ENCODE data around the gene SCAMP2. TPM values are rescaled to one million over a fixed set of nuclear protein-coding genes. Genes with fewer than 3 reads are reported as not detected.

Gene SCAMP2
- total RNA-seq, 4 donors from 2014 or later: 46.3 to 122 (median 74.3) TPM

DNA sequence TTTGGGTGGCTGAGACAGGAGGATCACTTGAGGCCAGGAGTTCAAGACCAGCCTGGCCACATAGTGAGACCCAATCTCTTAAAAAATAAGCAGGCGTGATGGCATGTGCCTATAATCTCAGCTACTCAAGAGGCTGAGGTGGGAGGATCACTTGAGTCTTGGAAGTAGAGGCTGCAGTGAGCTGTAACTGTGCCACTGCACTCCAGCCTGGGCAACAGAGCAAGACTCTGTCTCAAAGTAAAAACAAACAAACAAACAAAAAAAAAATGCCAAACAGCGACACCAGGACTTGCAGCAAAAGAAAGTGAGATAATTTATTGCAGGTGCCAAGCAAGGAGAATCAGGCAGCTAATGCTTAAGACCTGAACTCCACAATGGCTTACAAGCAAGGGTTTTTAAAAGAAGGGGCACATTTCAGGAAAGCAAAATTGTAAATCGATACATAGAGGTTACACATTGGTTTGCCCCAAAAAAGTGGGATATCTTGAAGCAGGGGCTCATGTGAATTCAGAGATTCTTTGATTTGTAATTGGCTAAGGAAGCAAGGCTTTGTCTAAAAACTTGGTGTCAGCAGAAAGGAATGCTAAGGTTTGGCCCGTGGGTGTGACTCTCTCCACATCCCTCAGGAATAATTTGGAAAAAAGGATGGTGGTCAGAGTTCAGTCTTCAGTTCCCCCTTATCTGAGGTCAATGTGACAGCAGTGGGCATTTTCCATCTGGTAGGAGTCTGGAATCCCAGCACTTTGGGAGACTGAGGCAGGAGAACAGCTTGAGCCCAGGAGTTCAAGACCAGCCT, 11.5 kb upstream of the SCAMP2 start:
- in situ Hi-C loops (cut with MboI; ENCODE audit: low sequenced_read_pairs in 4 of 4): no loop called here
- ATAC-seq (no peak), DNase-seq (no peak)
- H3K27ac ChIP-seq: no peak overlapping the region
- no peaks in the 10 kb centered on the region for H3K36me3 ChIP-seq
- H3K27me3 ChIP-seq: no peaks in the 10 kb centered on the region
- H3K9me3 ChIP-seq: no peaks in the 10 kb centered on the region
- no peak overlapping the region for H3K4me3 ChIP-seq
- peaks cover 8 to 9% of the 10 kb centered on the region in 2 donors for H3K4me1 ChIP-seq
- intact Hi-C loops (cut with DNase I; ENCODE audit: low total_unique reads): no loop called here
- TF ChIP-seq, protein P1, sequence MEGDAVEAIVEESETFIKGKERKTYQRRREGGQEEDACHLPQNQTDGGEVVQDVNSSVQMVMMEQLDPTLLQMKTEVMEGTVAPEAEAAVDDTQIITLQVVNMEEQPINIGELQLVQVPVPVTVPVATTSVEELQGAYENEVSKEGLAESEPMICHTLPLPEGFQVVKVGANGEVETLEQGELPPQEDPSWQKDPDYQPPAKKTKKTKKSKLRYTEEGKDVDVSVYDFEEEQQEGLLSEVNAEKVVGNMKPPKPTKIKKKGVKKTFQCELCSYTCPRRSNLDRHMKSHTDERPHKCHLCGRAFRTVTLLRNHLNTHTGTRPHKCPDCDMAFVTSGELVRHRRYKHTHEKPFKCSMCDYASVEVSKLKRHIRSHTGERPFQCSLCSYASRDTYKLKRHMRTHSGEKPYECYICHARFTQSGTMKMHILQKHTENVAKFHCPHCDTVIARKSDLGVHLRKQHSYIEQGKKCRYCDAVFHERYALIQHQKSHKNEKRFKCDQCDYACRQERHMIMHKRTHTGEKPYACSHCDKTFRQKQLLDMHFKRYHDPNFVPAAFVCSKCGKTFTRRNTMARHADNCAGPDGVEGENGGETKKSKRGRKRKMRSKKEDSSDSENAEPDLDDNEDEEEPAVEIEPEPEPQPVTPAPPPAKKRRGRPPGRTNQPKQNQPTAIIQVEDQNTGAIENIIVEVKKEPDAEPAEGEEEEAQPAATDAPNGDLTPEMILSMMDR (IDR thresholded peaks at IDR 0.05 in 4 of 5, conservative IDR thresholded peaks at IDR 0.05 in 1 of 5): no peak
- TF ChIP-seq POLR2A (IDR thresholded peaks at IDR 0.05): no peak

DNA sequence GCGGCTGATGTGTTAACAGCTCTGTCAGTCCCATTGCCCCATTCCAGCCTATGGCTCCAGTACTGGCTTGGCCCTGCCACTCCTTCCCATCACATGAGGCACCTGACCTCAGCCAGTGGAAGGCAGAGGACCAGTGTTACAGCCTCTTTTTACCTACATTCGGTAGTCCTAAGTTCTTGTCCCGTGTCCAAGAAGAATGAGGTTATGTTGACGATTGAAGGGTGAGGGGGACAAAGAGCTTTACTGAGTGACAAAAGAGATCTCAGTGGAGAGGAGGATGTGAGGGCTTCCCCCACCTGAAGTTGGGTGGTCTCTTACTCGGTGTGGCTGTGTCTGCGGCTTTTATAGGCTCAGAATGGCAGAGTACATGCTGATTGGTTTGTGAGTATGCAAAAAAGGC, 9.4 kb upstream of the SCAMP2 start:
- Histone ChIP-seq H3K4me3 (no peak overlapping the region), H3K4me1 (no peaks in the 10 kb centered on the region), H3K36me3 (no peaks in the 10 kb centered on the region), H3K27me3 (no peaks in the 10 kb centered on the region), H3K27ac (no peak overlapping the region), H3K9me3 (no peaks in the 10 kb centered on the region)
- intact Hi-C loops (cut with DNase I; ENCODE audit: low total_unique reads): no loop called here
- DNase-seq (no peak), ATAC-seq (no peak)
- TF ChIP-seq POLR2A (IDR thresholded peaks at IDR 0.05): no peak
- in situ Hi-C loops (cut with MboI; ENCODE audit: low sequenced_read_pairs in 4 of 4): no loop called here

DNA sequence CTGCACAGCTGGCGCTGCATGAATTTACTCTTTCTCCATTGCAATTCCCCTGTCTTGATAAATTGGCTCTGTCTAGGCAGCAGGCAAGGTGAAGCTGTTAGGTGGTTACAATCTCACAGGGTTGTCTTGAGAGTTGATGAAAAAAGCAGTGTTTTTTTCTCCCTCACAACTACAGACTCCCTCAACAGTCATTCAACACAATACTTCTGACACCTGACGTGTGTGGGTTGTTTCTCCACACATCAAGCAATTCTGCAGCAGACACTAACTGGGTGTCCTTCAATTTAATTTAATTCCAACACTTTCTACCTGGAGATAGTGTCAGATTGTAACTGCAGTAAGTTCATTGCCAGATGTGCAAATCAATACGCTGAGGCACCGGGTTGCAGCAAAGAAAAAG, 5.1 kb upstream of the SCAMP2 start:
- Histone ChIP-seq H3K36me3 (no peaks in the 10 kb centered on the region), H3K27me3 (no peaks in the 10 kb centered on the region), H3K27ac (no peak overlapping the region), H3K4me3 (no peak overlapping the region), H3K9me3 (no peaks in the 10 kb centered on the region), H3K4me1 (peaks cover 0 to 7% of the 10 kb centered on the region in 2 donors)
- TF ChIP-seq, protein P1 (IDR thresholded peaks at IDR 0.05 in 4 of 5, conservative IDR thresholded peaks at IDR 0.05 in 1 of 5): no peak
- TF ChIP-seq POLR2A (IDR thresholded peaks at IDR 0.05): no peak
- intact Hi-C loops (cut with DNase I; ENCODE audit: low total_unique reads) (no loop called here), in situ Hi-C loops (cut with MboI; ENCODE audit: low sequenced_read_pairs in 4 of 4) (no loop called here)
- ATAC-seq (no peak), DNase-seq (no peak)

DNA sequence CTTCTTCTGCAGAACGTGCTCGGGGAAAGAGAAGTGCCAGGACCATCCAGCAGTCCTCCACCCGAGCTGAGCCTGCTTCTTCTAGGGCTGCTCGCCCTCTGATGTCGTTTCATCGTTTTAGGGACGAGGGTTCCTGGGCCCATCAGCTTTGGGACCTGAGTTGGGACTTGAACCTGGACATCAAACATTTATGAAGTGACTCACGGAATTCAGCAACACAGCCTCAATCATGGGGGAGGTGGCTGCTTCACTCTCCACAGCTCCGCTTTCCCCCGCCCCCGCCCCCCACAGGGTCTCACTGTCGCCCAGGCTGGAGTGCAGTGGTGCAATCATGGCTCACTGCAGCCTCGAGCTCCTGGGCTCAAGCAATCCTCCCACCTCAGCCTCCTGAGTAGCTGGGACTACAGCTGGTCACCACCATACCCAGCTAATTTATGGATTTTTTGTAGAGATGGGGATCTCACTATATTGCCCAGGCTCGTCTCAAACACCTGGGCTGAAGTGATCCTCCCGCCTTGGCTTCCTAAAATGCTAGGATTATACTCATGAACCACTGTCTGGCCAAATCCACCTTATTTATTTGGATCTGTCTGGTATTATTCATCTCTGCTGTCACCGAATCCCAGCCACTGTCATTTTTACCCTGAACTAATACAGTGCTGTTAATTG, 725 bp upstream of the SCAMP2 start:
- Histone ChIP-seq H3K4me1 (peaks cover 34 to 45% of the 10 kb centered on the region in 2 donors), H3K27me3 (no peaks in the 10 kb centered on the region), H3K27ac (peak overlapping the region; percentile 94 to 99 (median 96)), H3K9me3 (no peaks in the 10 kb centered on the region), H3K36me3 (no peaks in the 10 kb centered on the region), H3K4me3 (peak overlapping the region; percentile 74 to 91 (median 84))
- in situ Hi-C loops (cut with MboI; ENCODE audit: low sequenced_read_pairs in 4 of 4): no loop called here
- ATAC-seq (peak in 1 of 2 donors; percentile 26), DNase-seq (no peak)
- TF ChIP-seq POLR2A (IDR thresholded peaks at IDR 0.05): no peak
- TF ChIP-seq, protein P1 (IDR thresholded peaks at IDR 0.05 in 4 of 5, conservative IDR thresholded peaks at IDR 0.05 in 1 of 5): no peak
- intact Hi-C loops (cut with DNase I; ENCODE audit: low total_unique reads): loop anchor here (1.0 kb wide), 2 partner anchors 31 to 82 kb away; partner anchors contain the start of genes RPP25 and ULK3

DNA sequence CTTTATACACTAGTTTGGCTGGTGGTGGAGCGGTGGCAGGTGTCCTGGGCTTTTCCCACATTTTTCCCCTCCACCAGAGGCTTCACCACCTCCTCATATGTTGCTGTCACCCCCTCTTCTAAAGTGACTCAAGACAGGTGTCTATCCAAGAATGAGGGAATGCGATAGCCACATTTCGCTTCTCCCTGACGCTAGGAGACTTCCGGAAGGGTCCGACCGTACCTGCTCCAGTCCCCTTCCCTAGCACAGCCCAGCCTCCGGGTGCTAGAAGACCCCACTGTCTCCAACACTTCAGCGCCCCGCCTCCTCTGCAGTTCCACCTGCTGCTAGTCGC, 496 bp downstream of the SCAMP2 start:
- Histone ChIP-seq H3K27me3 (no peaks in the 10 kb centered on the region), H3K27ac (peak overlapping the region; percentile 94 to 99 (median 96)), H3K36me3 (no peaks in the 10 kb centered on the region), H3K9me3 (no peaks in the 10 kb centered on the region), H3K4me1 (peaks cover 46 to 57% of the 10 kb centered on the region in 2 donors), H3K4me3 (peak overlapping the region; percentile 74 to 91 (median 84))
- in situ Hi-C loops (cut with MboI; ENCODE audit: low sequenced_read_pairs in 4 of 4) (no loop called here), intact Hi-C loops (cut with DNase I; ENCODE audit: low total_unique reads) (loop anchor here (1.0 kb wide), 2 partner anchors 29 to 84 kb away; partner anchors contain the start of genes RPP25 and ULK3)
- DNase-seq (no peak), ATAC-seq (peak in 1 of 2 donors; percentile 1)
- TF ChIP-seq, protein P1 (IDR thresholded peaks at IDR 0.05 in 4 of 5, conservative IDR thresholded peaks at IDR 0.05 in 1 of 5): no peak
- TF ChIP-seq POLR2A (IDR thresholded peaks at IDR 0.05): no peak

Measured in gastrocnemius medialis (tissue), 4 donors.